GM21717 (cell line): Measurements from ENCODE around the gene PNMA8A.
"Not testable (repeated sequence)": the region's sequence is repeated elsewhere in the genome, so short reads cannot be mapped to it uniquely, and the experiment has no call there.

ENCODE experiments used
- ATAC-seq: cut with Tn5 transposase; IDR thresholded peaks from one replicate; pipeline ENCODE4 v1.9.1; 2021; ENCODE audit warnings: mild to moderate bottlenecking, moderate library complexity; ENCODE audit not compliant: unreplicated experiment

PNMA8A gene

DNA sequence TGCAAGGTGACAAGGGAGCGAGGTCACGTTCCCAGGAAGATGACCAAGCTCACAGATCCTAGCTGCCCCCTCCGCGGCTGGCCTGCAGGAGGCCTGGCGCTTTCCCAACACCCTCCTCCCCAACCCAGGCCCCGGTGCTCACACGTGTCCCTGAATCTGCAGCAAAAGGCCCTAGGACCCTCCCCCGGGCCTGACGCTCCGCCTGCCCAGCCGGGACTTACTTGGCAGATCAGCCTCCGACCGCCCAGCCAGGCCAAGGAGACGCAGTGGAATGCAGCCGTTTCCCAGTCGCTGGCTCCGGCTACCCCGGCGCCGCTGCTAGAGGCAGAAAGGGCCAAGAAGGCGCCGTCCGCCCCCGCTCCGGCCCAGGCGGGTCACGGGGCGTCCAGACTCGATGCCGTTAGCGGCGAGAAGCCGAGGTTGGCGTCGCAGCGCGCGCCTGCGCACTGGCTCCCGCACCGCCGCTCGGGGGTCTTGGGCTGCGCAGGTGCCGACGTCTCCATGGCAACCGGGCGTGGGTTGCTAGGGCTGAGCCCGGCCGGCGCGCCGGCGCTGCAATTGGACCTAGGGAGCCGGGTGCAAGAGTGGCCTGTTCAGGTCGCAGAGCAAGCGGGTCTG is at the start of gene PNMA8A:
Gene PNMA8A, minus strand, starts transcription at position 448 of the 618 bp plus-strand sequence. CDS start 528 bp downstream, outside the sequence.
- ATAC-seq, result no peak

GRCh38 chr19:46520616-46521015 is 49.3 kb upstream of the PNMA8A start:
- ATAC-seq, result no peak

- no peak for ATAC-seq
Observed at GRCh38 chr19:46517471-46517870, 46.1 kb upstream of the PNMA8A start.

DNA sequence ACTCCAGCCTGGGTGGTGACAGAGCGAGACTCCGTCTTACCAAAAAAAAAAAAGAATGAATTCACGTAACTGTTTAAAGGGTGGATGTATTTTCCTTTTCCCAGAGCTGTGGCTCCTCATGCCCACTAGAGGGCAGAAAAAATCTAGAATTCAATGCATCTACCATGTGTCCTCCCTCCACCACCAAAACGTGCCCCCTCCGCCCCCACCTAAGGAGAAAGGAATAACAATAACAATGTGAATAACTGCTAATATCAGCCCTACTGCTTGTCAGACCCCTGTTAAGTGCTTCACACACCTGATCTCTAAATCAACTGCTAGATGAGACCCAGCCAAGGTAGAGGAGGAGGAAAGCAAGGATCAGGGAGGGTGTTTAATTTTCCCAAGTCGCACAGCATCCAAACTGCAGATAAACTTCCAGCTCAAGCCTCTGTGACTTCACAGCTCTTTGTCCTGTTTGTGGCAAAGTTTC is 44.6 kb upstream of the PNMA8A start:
- ATAC-seq, result no peak

DNA sequence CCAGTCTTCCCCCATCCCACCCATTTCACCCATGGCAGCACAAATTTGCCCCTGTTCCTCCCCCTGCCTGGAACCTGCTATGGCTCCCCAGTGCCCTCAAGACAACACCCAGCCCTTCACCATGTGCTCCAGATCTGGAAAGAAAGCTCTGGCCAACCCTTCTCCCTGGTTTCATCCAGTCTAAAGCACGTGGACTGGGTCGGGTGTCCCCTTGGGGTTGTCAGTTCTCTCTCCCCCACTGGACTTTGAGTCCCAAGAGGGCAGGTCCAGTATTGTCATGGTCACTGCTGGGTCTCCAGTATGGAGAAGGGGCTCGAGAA is 43.9 kb upstream of the PNMA8A start:
- no peak for ATAC-seq

DNA sequence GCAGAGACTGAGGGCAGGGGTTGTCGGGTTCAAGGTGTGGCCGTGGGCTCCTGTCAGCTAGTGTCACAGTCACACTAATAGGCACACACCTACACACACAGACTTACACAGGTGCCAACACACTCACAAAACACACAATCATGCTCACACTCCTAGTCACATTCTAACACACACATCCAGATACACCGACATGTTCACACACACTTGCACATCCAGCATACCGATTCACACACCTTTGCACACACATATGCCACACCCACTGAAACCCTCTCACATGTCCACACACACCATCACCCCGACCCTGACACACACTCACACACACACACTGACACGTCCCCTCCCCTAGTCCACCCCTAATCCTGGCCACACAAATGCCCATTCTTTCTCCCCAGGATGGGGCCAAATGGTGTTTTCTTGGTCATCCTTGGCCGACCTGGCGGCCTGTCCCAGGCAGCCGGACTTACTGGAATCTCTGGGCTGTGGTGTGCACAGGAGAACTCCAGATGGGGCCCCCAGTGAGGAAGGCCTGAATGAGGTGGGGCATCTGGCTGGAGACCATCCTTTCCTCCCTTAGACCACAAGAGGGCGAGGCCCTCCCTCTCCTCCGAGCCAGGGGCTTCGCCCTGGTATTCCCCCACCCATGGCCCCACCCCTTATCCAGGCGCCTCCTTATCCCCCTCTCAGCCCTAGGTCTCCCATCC is 43.4 kb upstream of the PNMA8A start:
- ATAC-seq, result no peak

DNA sequence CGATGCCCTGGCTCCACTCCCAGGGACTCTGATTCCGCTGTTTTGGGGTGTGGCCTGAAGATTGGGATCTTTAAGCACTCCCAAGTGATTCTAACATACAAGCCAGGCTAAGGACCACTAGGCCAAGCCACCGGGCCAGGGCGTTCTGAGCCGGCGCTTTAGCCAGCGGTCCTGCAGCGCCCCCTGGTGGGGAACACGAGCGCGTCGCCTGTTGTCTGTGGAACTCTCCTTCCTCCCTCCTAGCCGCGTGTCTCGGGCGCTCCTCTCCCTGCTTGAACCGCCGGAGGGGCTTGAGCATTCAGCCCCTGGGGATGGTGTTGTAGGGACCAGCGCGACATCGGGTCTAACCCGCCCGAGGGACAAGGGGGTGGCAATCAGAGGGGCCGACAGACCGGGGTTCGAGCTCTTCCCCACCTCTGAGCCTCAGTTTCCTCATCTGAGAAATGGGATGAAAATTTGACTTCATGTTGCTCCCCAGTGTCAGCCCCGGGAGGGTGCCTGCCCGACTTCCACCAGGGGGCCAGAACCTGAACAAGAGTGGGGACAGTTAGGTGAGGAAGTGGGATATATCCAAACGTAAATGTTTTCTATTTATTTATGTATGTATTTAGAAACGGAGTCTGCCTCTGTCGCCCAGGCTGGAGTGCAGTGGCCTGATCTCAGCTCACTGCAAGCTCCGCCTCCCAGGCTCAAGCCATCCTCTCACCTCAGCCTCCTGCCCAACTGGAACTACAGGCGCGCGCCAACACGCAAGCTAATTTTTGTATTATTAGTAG is 42.3 kb upstream of the PNMA8A start:
- no peak for ATAC-seq

DNA sequence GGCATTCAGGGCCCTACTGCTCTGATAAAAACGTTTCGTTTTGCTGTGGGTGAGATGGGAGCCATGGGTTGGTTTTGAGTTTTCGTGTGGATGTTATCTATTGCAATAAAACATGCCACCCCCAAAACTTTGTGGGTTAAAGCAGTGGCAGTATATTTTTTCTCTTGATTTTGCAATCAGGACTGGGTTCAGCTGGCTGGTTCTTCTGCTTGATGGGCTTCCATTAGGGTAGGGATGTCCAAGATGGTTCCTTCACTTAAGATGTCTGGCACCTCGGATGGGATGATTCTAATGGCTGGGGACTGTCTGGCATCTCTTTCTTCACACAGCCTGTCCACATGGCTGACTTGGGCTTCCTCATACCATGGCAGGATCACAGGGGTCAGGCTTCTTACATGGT is 39.9 kb upstream of the PNMA8A start:
- no peak for ATAC-seq

GRCh38 chr19:46508206-46508605 is 36.8 kb upstream of the PNMA8A start:
- ATAC-seq, result no peak

- ATAC-seq, result no peak
Observed at GRCh38 chr19:46503848-46504453, 32.6 kb upstream of the PNMA8A start.

DNA sequence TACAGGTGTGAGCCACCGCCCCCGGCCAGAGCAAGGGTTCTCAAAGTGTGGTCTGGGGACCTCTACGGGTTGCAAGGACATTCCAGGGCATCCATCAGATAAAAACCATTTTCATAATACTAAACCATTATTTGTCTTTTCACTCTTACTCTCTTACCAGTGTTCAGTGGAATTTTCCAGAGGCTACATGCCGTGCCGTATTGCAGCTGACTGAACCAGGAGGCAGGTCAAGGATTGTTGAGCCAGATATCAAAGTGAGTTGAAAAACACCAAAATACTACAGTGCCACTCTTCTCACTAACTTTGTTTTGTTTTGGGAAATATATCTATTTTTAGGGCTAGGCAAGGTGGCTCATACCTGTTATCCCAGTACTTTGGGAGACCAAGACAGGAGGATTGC is 31.5 kb upstream of the PNMA8A start:
- ATAC-seq, result no peak

DNA sequence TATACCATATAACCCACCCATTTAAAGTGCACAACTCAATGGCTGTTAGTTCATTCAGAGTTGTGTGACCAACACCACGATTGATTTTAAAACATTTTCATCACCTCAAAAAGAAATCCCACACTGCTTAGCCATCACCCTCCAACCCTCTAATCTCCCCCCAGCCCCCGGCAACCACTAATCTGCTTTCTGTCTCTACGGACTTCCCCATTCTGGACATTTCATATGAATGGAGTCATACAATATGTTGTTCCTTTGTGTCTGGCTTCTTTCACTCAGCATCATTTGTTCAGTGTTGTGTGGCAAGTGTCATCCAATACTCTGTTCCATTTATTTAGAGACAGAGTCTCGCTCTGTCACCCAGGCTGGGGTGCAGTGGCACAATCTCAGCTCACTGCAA is 28.3 kb upstream of the PNMA8A start:
- no peak for ATAC-seq

DNA sequence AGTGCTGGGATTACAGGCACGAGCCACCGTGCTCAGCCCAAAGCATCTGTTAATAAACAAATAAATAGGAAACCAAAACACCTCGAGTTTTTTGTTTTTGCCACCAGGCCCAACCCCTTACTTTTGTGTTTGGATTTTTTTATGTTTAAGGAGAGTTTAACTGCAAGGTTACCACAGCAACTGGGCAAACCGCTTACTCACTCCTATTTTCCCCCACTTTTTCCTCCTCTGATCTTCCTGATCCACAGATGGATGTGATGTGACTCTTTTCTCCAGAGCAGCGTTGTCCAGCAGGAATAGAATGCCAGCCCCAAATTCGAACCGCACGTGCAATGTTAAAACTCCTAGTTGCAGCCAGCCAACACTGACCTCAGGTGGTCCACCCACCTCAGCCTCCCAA is 26.4 kb upstream of the PNMA8A start:
- no peak for ATAC-seq

- ATAC-seq, result not testable (repeated sequence)
Observed at GRCh38 chr19:46496886-46497285, 25.5 kb upstream of the PNMA8A start.

- no peak for ATAC-seq
Observed at GRCh38 chr19:46496304-46496703, 24.9 kb upstream of the PNMA8A start.

GRCh38 chr19:46495786-46496099 is 24.4 kb upstream of the PNMA8A start, which contains the start of gene PNMA8B:
TSS of gene PNMA8B (minus strand) at chr19:46495867. CDS start at chr19:46495465, 402 bp downstream.
- ATAC-seq, result no peak

DNA sequence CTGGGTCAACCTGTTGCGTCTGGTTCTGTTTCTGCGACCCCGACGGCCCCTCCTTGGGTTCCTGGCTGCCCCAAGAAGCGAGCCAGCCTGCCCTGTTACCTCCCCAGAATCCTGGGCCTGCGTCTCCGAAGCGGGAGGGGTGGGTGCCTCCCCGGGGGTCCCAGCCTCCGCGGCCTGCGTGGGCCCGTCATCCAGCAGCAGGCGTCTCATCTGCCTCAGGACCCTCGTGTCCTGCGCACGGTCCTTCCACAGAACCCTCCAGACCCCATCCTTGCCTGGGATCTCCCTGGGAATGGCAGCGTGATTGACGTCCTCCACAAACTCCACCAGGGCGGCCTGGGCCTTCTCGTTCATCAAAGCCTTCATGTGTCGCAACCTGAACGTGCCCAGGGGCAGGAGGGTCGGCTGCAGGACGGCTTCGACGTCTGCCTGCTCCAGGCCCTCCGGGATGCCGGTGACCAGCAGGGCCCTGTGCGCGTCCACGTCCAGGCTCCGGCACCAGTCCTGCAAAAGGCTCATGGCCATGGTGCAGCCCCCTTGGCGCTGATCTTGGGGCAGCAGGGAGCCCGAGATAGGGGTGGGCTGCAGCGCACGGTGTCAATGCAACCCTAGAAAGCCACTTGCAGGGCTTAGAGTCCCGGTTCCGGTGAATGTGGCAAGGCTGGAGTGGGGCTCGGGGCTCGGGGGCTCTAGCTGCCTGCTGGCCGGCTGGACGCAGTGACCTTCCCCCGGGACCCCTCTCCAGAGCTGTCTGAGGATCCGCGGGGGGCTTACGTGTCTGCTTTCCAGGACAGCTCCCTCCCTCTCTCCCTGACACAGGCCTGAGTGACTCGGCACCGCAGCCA is 23.8 kb upstream of the PNMA8A start:
- ATAC-seq, result no peak

- no peak for ATAC-seq
Observed at GRCh38 chr19:46494146-46494940, 23.0 kb upstream of the PNMA8A start.

GRCh38 chr19:46493236-46494145 is 22.1 kb upstream of the PNMA8A start:
- ATAC-seq, result no peak
